HL-60/S4 treated with phorbol 12-myristate 13-acetate at 8.2 ng/mL for 4 days and 3 days (cell line): ENCODE measurements around the gene MACROD1.

ENCODE experiments used
- in situ Hi-C: fragments of 300-500 bp; cut with MboI; formaldehyde crosslinking; loops from 2 replicates; pipeline ENCODE4 v1.15.0; 2022; ENCODE audit warnings: low sequenced_read_pairs

The MACROD1 gene

GRCh38 chr11:64022125-64022784, 143.7 kb downstream of the MACROD1 start:
- in situ Hi-C loops, result no loop called here

GRCh38 chr11:64021757-64022093, 144.2 kb downstream of the MACROD1 start:
- in situ Hi-C loops, result no loop called here

DNA sequence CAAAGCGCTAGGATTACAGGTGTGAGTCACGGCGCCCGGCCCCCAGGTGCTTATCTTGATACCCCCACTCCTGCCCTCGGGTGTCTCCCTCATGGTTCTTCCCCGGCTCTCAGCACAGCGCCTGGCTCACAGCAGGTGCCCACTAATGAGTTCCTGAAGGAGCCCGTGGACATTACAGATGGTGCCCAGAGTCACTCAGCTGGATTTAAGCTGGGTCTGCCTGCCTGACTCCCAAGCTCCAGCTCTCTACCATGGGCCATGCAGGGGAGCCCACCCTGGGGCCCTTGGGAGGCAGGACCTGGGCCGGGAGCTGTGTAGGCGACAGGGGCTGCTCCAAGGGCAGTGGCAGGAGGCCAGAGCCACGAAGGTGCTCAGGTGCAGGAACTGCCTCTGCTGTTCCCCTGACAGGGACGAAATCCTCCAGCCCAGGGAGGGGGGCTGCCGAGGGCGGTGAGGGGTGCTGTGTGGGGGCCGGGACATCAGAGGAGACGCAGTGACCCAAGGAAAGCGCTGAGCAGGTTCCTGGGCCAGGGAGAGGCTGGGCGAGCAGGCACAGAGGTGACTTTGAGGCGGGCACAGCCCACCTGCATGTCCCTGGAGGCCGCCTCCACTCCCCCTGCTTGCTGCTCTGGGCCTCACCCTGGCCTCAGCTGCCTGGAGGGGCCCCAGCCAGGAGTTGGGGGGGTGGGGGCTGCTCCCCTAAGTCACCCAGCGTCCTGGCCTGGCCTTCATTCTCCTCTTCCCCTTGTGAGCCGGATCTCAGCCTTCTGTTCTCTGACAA, 144.7 kb downstream of the MACROD1 start:
- in situ Hi-C loops, result no loop called here

GRCh38 chr11:64019106-64020037, 146.5 kb downstream of the MACROD1 start:
- in situ Hi-C loops, result no loop called here

DNA sequence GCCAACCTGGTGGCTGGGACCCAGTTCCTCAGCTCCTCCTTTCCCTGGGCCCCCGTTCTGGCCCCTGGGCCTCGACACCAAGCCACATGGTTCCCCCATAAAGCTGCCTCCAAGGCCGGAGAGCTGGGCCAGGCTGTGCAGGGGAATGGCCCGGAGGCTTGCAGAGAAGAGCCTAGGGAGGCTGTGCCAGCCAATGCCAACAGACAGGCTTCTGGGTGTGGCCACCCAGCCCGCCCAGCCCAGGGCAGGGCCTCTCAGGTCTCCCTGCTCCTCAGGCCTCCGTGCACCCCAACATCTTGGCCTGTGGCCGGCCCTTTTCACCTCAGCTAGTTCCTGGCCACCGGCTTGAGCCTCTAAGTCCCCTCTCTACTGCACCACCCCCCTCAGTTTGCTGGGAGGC, 147.6 kb downstream of the MACROD1 start:
- in situ Hi-C loops, result no loop called here

DNA sequence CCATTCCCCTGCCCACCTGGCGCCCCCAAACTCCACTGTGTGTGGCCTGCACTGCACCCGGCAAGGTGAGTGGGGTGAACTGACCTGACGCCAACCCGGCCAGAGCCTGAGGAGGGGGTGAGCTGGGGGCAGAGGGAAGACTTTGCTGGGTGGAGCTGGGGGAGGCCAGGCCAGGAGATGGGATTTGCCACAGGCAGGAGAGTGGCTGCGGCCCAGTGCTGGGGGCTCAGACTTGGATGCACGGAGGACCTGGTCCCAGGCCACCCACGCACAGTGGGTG, 148.0 kb downstream of the MACROD1 start:
- in situ Hi-C loops, result no loop called here

DNA sequence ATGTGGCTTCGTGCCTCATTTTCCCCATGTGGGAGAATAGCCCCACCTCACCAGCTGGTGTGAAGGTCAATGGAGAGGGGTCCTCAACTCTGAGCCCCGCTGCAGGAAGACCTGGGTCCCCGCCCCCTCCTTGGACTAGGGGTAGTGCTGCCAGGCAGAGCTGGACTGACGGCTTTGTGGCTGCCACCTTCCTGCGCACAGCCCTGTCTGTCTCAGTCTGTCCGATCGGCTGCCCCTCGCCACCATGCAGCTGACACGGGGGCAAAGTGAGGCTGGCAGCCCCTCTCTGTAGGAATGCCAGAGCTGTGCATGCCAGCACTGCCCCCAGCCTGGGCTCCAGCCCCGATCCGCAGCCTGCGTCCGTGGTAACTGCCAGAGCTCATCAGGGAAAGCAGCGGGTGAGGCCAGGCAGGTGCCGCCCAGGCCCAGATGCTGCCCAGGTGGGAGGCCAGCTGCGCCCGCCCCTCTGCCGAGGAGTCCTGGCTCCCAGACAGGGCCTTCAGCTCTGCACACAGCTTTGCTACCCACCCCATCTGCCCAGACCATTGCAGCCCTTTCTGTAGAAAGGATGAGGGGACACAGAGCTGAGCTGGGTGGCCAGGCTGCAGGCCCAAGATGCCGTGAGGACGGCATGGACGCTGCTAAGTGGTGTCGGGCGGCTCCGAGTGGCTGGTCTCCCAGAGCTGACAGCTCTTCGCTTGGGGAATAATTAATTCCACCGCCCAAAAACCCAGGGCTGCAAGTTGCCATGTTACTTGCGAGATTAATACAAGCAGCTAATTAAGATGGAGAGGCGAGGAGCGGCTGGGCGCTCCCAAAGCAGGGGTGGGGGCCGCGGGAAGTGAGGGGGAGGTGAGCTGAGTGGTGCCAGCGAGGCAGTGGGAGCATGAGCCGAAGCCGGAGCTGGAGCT, 149.7 kb downstream of the MACROD1 start:
- in situ Hi-C loops, result no loop called here

GRCh38 chr11:64015510-64015909, 150.4 kb downstream of the MACROD1 start:
- in situ Hi-C loops, result no loop called here

GRCh38 chr11:64014356-64014755, 151.6 kb downstream of the MACROD1 start:
- in situ Hi-C loops, result no loop called here

GRCh38 chr11:64013141-64013896, 152.6 kb downstream of the MACROD1 start:
- in situ Hi-C loops, result no loop called here

- in situ Hi-C loops, result no loop called here
Observed at GRCh38 chr11:64011371-64011770, 154.5 kb downstream of the MACROD1 start.

GRCh38 chr11:64010783-64011182, 155.1 kb downstream of the MACROD1 start:
- in situ Hi-C loops, result no loop called here

DNA sequence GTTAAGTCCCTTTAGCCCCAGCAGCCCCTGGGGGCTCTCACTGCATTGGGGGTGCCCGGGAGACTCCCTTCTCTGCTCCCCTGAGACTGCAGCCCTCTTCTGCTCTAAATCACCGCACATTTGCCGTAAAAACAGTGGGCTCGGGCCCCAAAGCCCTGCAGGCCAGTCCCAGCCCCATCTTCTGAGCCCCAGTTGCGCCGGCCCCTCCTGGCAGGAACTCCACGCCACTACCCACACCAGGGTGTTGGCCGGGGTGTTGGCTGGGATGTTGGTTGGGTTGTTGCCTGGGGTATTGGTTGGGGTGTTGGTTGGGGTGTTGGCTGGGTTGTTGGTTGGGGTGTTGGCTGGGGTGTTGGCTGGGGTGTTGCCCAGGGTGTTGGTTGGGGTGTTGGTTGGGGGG, 156.2 kb downstream of the MACROD1 start:
- in situ Hi-C loops, result no loop called here

GRCh38 chr11:64008914-64009633, 156.8 kb downstream of the MACROD1 start:
- in situ Hi-C loops, result no loop called here

- in situ Hi-C loops, result no loop called here
Observed at GRCh38 chr11:64008283-64008913, 157.5 kb downstream of the MACROD1 start.

- in situ Hi-C loops, result no loop called here
Observed at GRCh38 chr11:64007629-64008282, 158.2 kb downstream of the MACROD1 start.

- in situ Hi-C loops, result no loop called here
Observed at GRCh38 chr11:64007160-64007628, 158.7 kb downstream of the MACROD1 start.

GRCh38 chr11:64006398-64006797, 159.5 kb downstream of the MACROD1 start:
- in situ Hi-C loops, result no loop called here
